Gastroesophageal sphincter (tissue), 4 donors: ENCODE measurements around the gene MOB3B. TPM values are rescaled to one million over a fixed set of nuclear protein-coding genes. Genes with fewer than 3 reads are reported as not detected.

Experiments
- ATAC-seq: fragments of 150-250 bp; one replicate; pipeline ENCODE4 v1.9.1; 2016; ENCODE audit warnings: mild to moderate bottlenecking, moderate library complexity
- H3K27ac ChIP-seq, 4 donors: fragments of 200-600 bp; sonication (generic) in 3 of 4; 1 replicate in 3 of 4; 2 replicates in 1 of 4; pipeline ENCODE4 v1.5.1; 2016 to 2019
- H3K27me3 ChIP-seq: fragments of 200-600 bp; sonication (generic); one replicate; pipeline ENCODE4 v1.5.1; 2019
- H3K36me3 ChIP-seq, 2 donors: fragments of 200-600 bp; sonication (generic); one replicate each; pipeline ENCODE4 v1.5.1; 2019; ENCODE audit warnings: control low read depth in 1 of 2
- H3K4me1 ChIP-seq, 3 donors: fragments of 200-600 bp; sonication (generic); 1 replicate in 2 of 3; 2 replicates in 1 of 3; pipeline ENCODE4 v1.5.1; 2016 to 2019; ENCODE audit warnings: control low read depth in 2 of 3
- H3K4me3 ChIP-seq, 2 donors: fragments of 200-600 bp; sonication (generic); one replicate each; pipeline ENCODE4 v1.5.1; 2019; ENCODE audit warnings: mild to moderate bottlenecking in 1 of 2, moderate library complexity in 1 of 2
- H3K9me3 ChIP-seq, 3 donors: fragments of 200-600 bp; sonication (generic); one replicate each; pipeline ENCODE4 v1.5.1; 2017 to 2019; ENCODE audit warnings: control low read depth in 2 of 3
- EP300 ChIP-seq: sonication (generic); formaldehyde crosslinking; IDR thresholded peaks from one replicate; pipeline ENCODE4 v1.6.1; 2017; ENCODE audit warnings: antibody characterized with exemption, mild to moderate bottlenecking
- POLR2A ChIP-seq, 2 donors: fragments of 450-650 bp; IDR thresholded peaks; one replicate each; pipeline ENCODE4 v1.6.1; 2017; ENCODE audit warnings: antibody characterized with exemption in 2 of 2, mild to moderate bottlenecking in 2 of 2, moderate library complexity in 1 of 2
- POLR2AphosphoS5 ChIP-seq: sonication (generic); formaldehyde crosslinking; IDR thresholded peaks from one replicate; pipeline ENCODE4 v1.6.1; 2017; ENCODE audit warnings: antibody characterized with exemption
- WGBS, 2 donors: methylation state at CpG; one replicate each; pipeline ENCODE4 v1.1.5; 2018; ENCODE audit warnings: low coverage in 1 of 2; 5-methylcytosine and 5-hydroxymethylcytosine counted together
- total RNA-seq, 4 donors: library from RNA; depleted of rRNA; stranded (reverse); fragments of >200 nt; gene quantifications; one replicate each; pipeline ENCODE4 v1.1.0, GENCODE V29; 2016
- TF ChIP-seq, protein P1 (sequence below), 4 experiments: fragments of 200-600 bp in 2 of 4; fragments of 450-650 bp in 2 of 4; sonication (generic) in 1 of 4; IDR thresholded peaks; one replicate each; pipeline ENCODE4 v1.5.1; 2017 to 2019; ENCODE audit warnings: antibody characterized with exemption in 4 of 4, mild to moderate bottlenecking in 2 of 4, moderate library complexity in 2 of 4

Gene MOB3B
- total RNA-seq, 4 donors from 2014 or later = 10.2 to 12.4 (median 11.6) TPM

- H3K4me1 ChIP-seq = no peaks in the 10 kb centered on the region
- H3K4me3 ChIP-seq = no peak overlapping the region
- TF ChIP-seq, protein P1, sequence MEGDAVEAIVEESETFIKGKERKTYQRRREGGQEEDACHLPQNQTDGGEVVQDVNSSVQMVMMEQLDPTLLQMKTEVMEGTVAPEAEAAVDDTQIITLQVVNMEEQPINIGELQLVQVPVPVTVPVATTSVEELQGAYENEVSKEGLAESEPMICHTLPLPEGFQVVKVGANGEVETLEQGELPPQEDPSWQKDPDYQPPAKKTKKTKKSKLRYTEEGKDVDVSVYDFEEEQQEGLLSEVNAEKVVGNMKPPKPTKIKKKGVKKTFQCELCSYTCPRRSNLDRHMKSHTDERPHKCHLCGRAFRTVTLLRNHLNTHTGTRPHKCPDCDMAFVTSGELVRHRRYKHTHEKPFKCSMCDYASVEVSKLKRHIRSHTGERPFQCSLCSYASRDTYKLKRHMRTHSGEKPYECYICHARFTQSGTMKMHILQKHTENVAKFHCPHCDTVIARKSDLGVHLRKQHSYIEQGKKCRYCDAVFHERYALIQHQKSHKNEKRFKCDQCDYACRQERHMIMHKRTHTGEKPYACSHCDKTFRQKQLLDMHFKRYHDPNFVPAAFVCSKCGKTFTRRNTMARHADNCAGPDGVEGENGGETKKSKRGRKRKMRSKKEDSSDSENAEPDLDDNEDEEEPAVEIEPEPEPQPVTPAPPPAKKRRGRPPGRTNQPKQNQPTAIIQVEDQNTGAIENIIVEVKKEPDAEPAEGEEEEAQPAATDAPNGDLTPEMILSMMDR (IDR thresholded peaks at IDR 0.05) = no peak
- no peak for TF ChIP-seq POLR2A (IDR thresholded peaks at IDR 0.05)
- no peak for TF ChIP-seq EP300
- no peaks in the 10 kb centered on the region for H3K27me3 ChIP-seq
- 53 to 66% methylated on average over 3 to 5 of the region's 6 CpGs for WGBS, 2 donors
- no peak overlapping the region for H3K27ac ChIP-seq
- H3K9me3 ChIP-seq = no peaks in the 10 kb centered on the region
- ATAC-seq = no peak
- H3K36me3 ChIP-seq = no peaks in the 10 kb centered on the region
These were observed 226.4 kb downstream of the MOB3B start for GRCh38 chr9:27303219-27303618.

DNA sequence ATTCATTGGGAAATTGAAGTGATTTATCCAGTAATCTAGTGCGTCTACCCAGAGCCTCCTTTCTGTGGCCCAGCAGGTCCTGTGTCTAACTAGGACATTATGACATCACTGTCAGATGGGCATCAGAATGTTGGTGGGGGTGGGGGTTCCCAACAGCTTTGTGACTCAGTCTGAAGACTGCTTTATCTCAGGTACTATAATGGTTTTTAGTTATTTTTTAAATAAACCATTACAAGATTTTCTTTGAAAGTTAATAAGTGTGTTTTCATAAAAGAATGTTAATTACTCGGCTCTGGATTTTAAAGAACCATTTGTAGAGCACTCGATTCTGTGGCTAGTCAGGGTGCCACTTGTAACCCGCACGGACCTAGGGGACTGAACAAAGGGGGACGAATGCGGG is 232.6 kb downstream of the MOB3B start, which contains the start of gene EQTN:
EQTN (minus strand) TSS at position 101 of the 400 bp plus-strand sequence; CDS start at position 6, 95 bp downstream.
- TF ChIP-seq EP300 (no peak), POLR2AphosphoS5 (no peak), POLR2A (IDR thresholded peaks at IDR 0.05) (no peak)
- TF ChIP-seq, protein P1 (IDR thresholded peaks at IDR 0.05) = no peak
- no peaks in the 10 kb centered on the region for H3K27me3 ChIP-seq
- H3K4me3 ChIP-seq = no peak within 1 kb of the TSS
- 76% methylated on average over 7 of the region's 7 CpGs for WGBS, 2 donors
- H3K36me3 ChIP-seq = no peaks in the 10 kb centered on the region
- H3K9me3 ChIP-seq = no peaks in the 10 kb centered on the region
- H3K27ac ChIP-seq = no peak within 1 kb of the TSS
- no peaks in the 10 kb centered on the region for H3K4me1 ChIP-seq
- no peak for ATAC-seq

DNA sequence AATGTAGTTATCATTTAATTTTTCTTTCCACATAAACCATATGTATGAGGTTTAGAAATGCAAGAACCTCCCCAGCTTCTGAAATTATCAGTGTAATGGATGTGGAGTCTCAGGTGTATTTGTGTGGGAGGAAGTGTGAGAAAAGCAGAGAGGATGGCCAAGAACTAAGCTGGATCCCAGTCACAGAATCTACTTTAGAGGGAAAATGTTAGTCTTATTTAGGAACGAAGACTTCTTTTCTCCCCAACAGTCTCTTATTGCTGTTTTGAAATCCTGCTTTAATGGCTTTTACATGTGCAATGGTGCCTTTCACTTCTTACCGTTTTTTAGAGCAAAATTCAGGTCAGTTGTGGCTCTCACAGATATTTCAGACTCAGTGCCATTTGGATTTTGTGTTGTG is 235.6 kb downstream of the MOB3B start:
- H3K9me3 ChIP-seq = no peaks in the 10 kb centered on the region
- H3K27me3 ChIP-seq = no peaks in the 10 kb centered on the region
- no peak for ATAC-seq
- WGBS, 2 donors = 0 to 36% methylated on average over 1 to 2 of the region's 2 CpGs
- no peak overlapping the region for H3K27ac ChIP-seq
- no peaks in the 10 kb centered on the region for H3K4me1 ChIP-seq
- no peak for TF ChIP-seq POLR2A (IDR thresholded peaks at IDR 0.05)
- no peak for TF ChIP-seq EP300
- TF ChIP-seq, protein P1 (IDR thresholded peaks at IDR 0.05) = no peak
- TF ChIP-seq POLR2AphosphoS5 = no peak
- no peaks in the 10 kb centered on the region for H3K36me3 ChIP-seq
- no peak overlapping the region for H3K4me3 ChIP-seq

GRCh38 chr9:27292659-27293405 is 236.8 kb downstream of the MOB3B start:
- ATAC-seq = peak; percentile 66
- no peak for TF ChIP-seq POLR2A (IDR thresholded peaks at IDR 0.05)
- TF ChIP-seq, protein P1 (IDR thresholded peaks at IDR 0.05) = no peak

DNA sequence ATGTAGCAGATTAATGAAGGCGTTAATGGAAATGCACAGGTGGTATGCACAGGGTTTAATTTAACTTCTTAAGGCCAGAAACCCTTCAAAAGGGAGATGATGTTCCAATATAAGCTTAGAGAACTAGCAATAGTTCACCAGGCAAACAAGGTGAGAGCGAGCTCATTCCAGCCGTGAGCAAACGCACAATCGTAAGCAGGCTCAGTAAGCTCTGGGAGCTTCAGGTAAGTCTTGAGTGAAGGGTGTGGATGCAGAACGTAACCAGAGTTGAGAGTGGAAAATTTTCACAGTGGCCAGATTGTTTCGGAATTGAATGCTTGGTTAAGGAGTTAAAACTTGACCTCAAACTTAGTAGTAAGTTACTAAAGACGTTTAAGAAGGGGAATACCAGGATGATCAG is 238.3 kb downstream of the MOB3B start:
- no peaks in the 10 kb centered on the region for H3K4me1 ChIP-seq
- no peak overlapping the region for H3K4me3 ChIP-seq
- no peaks in the 10 kb centered on the region for H3K27me3 ChIP-seq
- ATAC-seq = no peak
- H3K27ac ChIP-seq = no peak overlapping the region
- H3K36me3 ChIP-seq = no peaks in the 10 kb centered on the region
- no peak for TF ChIP-seq POLR2AphosphoS5
- no peak for TF ChIP-seq EP300
- TF ChIP-seq, protein P1 (IDR thresholded peaks at IDR 0.05) = no peak
- TF ChIP-seq POLR2A (IDR thresholded peaks at IDR 0.05) = no peak
- 83 to 92% methylated on average over 8 of the region's 8 CpGs for WGBS, 2 donors
- H3K9me3 ChIP-seq = no peaks in the 10 kb centered on the region

More at GRCh38 chr9:27292659-27293405, 236.8 kb downstream of the MOB3B start:
- Histone ChIP-seq H3K36me3 (no peaks in the 10 kb centered on the region), H3K4me1 (no peaks in the 10 kb centered on the region), H3K27me3 (no peaks in the 10 kb centered on the region), H3K9me3 (no peaks in the 10 kb centered on the region), H3K27ac (no peak overlapping the region), H3K4me3 (no peak overlapping the region)
- WGBS, 2 donors = 60 to 69% methylated on average over 7 of the region's 7 CpGs
